H1 (cell line): ENCODE results near the gene PLXDC2. TPM values are rescaled to one million over a fixed set of nuclear protein-coding genes. Genes with fewer than 3 reads are reported as not detected.

Experiments
- CEBPB ChIP-seq: IDR thresholded peaks from 2 replicates; pipeline ENCODE4 v1.6.1; 2012; ENCODE audit warnings: low read depth, low read length
- HDAC2 ChIP-seq, 2 experiments: fragments of 300-600 bp in 1 of 2; sonication (generic) in 1 of 2; IDR thresholded peaks; 2 replicates each; pipeline ENCODE4 v1.6.1; 2011 to 2012; ENCODE audit warnings: low read depth in 2 of 2, low read length in 2 of 2, mild to moderate bottlenecking in 2 of 2, moderate library complexity in 2 of 2, borderline replicate concordance in 1 of 2, inconsistent platforms in 1 of 2
- KDM1A ChIP-seq: fragments of 200-600, 300-600 bp; sonication (generic); IDR thresholded peaks from 2 replicates; pipeline ENCODE4 v1.7.1; 2016; ENCODE audit warnings: mild to moderate bottlenecking, low read length, borderline replicate concordance
- KDM5A ChIP-seq: fragments of 200-600 bp; IDR thresholded peaks from 2 replicates; pipeline ENCODE4 v1.7.1; 2012; ENCODE audit warnings: mild to moderate bottlenecking, low read length, inconsistent platforms, mixed read lengths
- MAFK ChIP-seq: IDR thresholded peaks from 2 replicates; pipeline ENCODE4 v1.6.1; 2012; ENCODE audit warnings: low read depth, mild to moderate bottlenecking, improper control_type of control experiment, low read length
- SP1 ChIP-seq: IDR thresholded peaks from 2 replicates; pipeline ENCODE4 v1.6.1; 2011; ENCODE audit warnings: low read depth, low read length
- SRF ChIP-seq: IDR thresholded peaks from 2 replicates; pipeline ENCODE4 v1.6.1; 2011; ENCODE audit warnings: mild to moderate bottlenecking, low read depth, low read length, moderate library complexity
- YY1 ChIP-seq: IDR thresholded peaks from 2 replicates; pipeline ENCODE4 v1.6.1; 2011; ENCODE audit warnings: low read depth, mild to moderate bottlenecking, low read length
- polyA plus RNA-seq, 7 experiments: library from polyadenylated mRNA; depleted of rRNA in 3 of 7; stranded (reverse) in 5 of 7; unstranded in 2 of 7; fragments of >200 nt in 5 of 7; fragments of 200-250 nt in 2 of 7; gene quantifications; 1 replicate in 5 of 7; 2 replicates in 1 of 7; 4 replicates in 1 of 7; pipeline versions ENCODE4 v1.2.1 to v1.2.3, GENCODE V29; 2011 to 2013; ENCODE audit warnings: missing spikeins in 2 of 7, mixed read lengths in 2 of 7
- total RNA-seq: library from RNA; stranded (reverse); fragmentation: NEBNext Ultra II Directional; extraction: Animal tissue kit (Norgen Biotek cat#: 25700); gene quantifications from 2 replicates; pipeline ENCODE4 v1.2.1, GENCODE V29; 2021
- TF ChIP-seq, protein P1 (sequence below): fragments of 300-600 bp; sonication (generic); IDR thresholded peaks from 2 replicates; pipeline ENCODE4 v1.7.1; 2012; ENCODE audit warnings: low read length, moderate library complexity, mild to moderate bottlenecking, inconsistent platforms; ENCODE audit not compliant: insufficient replicate concordance

PLXDC2 gene
- total and polyA plus RNA-seq, 2 of the 8 experiments (the other 6 are each of a cell fraction or from before 2014, with no cell fraction given): 23.0 to 40.5 TPM

DNA sequence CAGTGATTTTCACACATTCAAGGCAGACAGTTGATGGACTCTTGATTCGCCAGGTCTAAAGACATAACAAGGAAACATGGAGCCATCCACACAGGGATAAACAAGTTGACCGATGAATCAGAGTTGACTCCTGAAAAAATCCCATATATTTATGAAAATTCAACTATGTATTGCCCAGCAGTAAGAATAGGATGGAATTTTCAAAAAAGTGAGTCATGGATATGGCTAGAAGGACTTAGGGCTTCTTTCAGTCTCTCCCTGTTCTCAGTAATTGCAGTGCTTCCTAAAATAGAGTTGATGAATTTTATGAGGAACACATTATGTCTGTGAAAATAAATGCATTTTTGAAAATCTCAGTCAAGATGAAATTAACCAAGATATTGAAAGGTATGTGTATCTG, 301.2 kb downstream of the PLXDC2 start (continued):
- TF ChIP-seq, protein P1, sequence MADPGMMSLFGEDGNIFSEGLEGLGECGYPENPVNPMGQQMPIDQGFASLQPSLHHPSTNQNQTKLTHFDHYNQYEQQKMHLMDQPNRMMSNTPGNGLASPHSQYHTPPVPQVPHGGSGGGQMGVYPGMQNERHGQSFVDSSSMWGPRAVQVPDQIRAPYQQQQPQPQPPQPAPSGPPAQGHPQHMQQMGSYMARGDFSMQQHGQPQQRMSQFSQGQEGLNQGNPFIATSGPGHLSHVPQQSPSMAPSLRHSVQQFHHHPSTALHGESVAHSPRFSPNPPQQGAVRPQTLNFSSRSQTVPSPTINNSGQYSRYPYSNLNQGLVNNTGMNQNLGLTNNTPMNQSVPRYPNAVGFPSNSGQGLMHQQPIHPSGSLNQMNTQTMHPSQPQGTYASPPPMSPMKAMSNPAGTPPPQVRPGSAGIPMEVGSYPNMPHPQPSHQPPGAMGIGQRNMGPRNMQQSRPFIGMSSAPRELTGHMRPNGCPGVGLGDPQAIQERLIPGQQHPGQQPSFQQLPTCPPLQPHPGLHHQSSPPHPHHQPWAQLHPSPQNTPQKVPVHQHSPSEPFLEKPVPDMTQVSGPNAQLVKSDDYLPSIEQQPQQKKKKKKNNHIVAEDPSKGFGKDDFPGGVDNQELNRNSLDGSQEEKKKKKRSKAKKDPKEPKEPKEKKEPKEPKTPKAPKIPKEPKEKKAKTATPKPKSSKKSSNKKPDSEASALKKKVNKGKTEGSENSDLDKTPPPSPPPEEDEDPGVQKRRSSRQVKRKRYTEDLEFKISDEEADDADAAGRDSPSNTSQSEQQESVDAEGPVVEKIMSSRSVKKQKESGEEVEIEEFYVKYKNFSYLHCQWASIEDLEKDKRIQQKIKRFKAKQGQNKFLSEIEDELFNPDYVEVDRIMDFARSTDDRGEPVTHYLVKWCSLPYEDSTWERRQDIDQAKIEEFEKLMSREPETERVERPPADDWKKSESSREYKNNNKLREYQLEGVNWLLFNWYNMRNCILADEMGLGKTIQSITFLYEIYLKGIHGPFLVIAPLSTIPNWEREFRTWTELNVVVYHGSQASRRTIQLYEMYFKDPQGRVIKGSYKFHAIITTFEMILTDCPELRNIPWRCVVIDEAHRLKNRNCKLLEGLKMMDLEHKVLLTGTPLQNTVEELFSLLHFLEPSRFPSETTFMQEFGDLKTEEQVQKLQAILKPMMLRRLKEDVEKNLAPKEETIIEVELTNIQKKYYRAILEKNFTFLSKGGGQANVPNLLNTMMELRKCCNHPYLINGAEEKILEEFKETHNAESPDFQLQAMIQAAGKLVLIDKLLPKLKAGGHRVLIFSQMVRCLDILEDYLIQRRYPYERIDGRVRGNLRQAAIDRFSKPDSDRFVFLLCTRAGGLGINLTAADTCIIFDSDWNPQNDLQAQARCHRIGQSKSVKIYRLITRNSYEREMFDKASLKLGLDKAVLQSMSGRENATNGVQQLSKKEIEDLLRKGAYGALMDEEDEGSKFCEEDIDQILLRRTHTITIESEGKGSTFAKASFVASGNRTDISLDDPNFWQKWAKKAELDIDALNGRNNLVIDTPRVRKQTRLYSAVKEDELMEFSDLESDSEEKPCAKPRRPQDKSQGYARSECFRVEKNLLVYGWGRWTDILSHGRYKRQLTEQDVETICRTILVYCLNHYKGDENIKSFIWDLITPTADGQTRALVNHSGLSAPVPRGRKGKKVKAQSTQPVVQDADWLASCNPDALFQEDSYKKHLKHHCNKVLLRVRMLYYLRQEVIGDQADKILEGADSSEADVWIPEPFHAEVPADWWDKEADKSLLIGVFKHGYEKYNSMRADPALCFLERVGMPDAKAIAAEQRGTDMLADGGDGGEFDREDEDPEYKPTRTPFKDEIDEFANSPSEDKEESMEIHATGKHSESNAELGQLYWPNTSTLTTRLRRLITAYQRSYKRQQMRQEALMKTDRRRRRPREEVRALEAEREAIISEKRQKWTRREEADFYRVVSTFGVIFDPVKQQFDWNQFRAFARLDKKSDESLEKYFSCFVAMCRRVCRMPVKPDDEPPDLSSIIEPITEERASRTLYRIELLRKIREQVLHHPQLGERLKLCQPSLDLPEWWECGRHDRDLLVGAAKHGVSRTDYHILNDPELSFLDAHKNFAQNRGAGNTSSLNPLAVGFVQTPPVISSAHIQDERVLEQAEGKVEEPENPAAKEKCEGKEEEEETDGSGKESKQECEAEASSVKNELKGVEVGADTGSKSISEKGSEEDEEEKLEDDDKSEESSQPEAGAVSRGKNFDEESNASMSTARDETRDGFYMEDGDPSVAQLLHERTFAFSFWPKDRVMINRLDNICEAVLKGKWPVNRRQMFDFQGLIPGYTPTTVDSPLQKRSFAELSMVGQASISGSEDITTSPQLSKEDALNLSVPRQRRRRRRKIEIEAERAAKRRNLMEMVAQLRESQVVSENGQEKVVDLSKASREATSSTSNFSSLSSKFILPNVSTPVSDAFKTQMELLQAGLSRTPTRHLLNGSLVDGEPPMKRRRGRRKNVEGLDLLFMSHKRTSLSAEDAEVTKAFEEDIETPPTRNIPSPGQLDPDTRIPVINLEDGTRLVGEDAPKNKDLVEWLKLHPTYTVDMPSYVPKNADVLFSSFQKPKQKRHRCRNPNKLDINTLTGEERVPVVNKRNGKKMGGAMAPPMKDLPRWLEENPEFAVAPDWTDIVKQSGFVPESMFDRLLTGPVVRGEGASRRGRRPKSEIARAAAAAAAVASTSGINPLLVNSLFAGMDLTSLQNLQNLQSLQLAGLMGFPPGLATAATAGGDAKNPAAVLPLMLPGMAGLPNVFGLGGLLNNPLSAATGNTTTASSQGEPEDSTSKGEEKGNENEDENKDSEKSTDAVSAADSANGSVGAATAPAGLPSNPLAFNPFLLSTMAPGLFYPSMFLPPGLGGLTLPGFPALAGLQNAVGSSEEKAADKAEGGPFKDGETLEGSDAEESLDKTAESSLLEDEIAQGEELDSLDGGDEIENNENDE: no peak
- no peak for TF ChIP-seq SRF
- TF ChIP-seq MAFK: no peak
- TF ChIP-seq SP1: no peak
- TF ChIP-seq HDAC2 (IDR thresholded peaks at IDR 0.05; ENCODE audit: borderline replicate concordance in 1 of 2, low read depth in 2 of 2, low read length in 2 of 2): no peak
- no peak for TF ChIP-seq YY1
- TF ChIP-seq KDM5A: no peak
- no peak for TF ChIP-seq KDM1A
- TF ChIP-seq CEBPB: no peak
- TF ChIP-seq, all 59 proteins: peak for 0
